ENCODE data around the gene KCNK18. TPM values are rescaled to one million over a fixed set of nuclear protein-coding genes. Genes with fewer than 3 reads are reported as not detected.

Gene KCNK18
- polyA plus RNA-seq, 2 of the 4 experiments (the other 2 are of a cell fraction) = not detected

- Histone ChIP-seq H3K4me2 (no peak overlapping the region), H3K4me3 (no peak overlapping the region), H3K27ac (no peak overlapping the region), H3K9me3 (no peaks in the 10 kb centered on the region), H3K4me1 (0 out of 3 replicates have a peak, but pooled peaks cover 3% of the 10 kb centered on the region)
- WGBS (ENCODE audit: missing lambda C conversion rate) = 53% methylated on average over 6 of the region's 6 CpGs
- ChIA-PET POLR2A (no interaction called here), CTCF (interaction anchor here (0.8 to 1.1 kb wide), 3 partner anchors 33 to 37 kb away, joined by 3 read pairs; no protein-coding TSS in a partner anchor)
- FAIRE-seq = no peak
- DNase-seq (ENCODE audit: low read depth in 1 of 2, low spot score in 1 of 2) = no peak
- ATAC-seq = no peak
- no peak for TF ChIP-seq RARB (CRISPR knock-in tag; IDR thresholded peaks at IDR 0.05)
- TF ChIP-seq SREBF2 (IDR thresholded peaks at IDR 0.05) = no peak
- TF ChIP-seq GATA3 (IDR thresholded peaks at IDR 0.05; ENCODE audit: borderline replicate concordance) = no peak
- TF ChIP-seq BCL3 (IDR thresholded peaks at IDR 0.05) = no peak
- TF ChIP-seq HOXB13 (CRISPR knock-in tag; IDR thresholded peaks at IDR 0.05; ENCODE audit: low read depth) = no peak
- no peak for TF ChIP-seq ELK1 (IDR thresholded peaks at IDR 0.05; ENCODE audit: low read depth, low read length)
- no peak for TF ChIP-seq KDM5A (IDR thresholded peaks at IDR 0.05)
- no peak for TF ChIP-seq CEBPB (IDR thresholded peaks at IDR 0.05)
- no peak for TF ChIP-seq USF2 (IDR thresholded peaks at IDR 0.05)
- TF ChIP-seq NFE2L2 (conservative IDR thresholded peaks at IDR 0.05; ENCODE audit: low read length) = no peak
- no peak for TF ChIP-seq HOXA7 (CRISPR knock-in tag; IDR thresholded peaks at IDR 0.05)
- no peak for TF ChIP-seq HMGXB4 (CRISPR knock-in tag; IDR thresholded peaks at IDR 0.05; ENCODE audit: borderline replicate concordance)
- no peak for TF ChIP-seq E2F6 (IDR thresholded peaks at IDR 0.05; ENCODE audit: borderline replicate concordance, low read depth)
- TF ChIP-seq MAFK (IDR thresholded peaks at IDR 0.05; ENCODE audit: partially characterized antibody) = no peak
- TF ChIP-seq HES2 (IDR thresholded peaks at IDR 0.05) = no peak
- no peak for TF ChIP-seq RNF2 (IDR thresholded peaks at IDR 0.05; ENCODE audit: borderline replicate concordance, low read depth)
- no peak for TF ChIP-seq BHLHE40 (IDR thresholded peaks at IDR 0.05; ENCODE audit: low read depth, low read length)
- TF ChIP-seq ZFP36 (IDR thresholded peaks at IDR 0.05; ENCODE audit: borderline replicate concordance, partially characterized antibody) = no peak
These were observed 52.3 kb downstream of the KCNK18 start for GRCh38 chr10:117249493-117250093.

GRCh38 chr10:117250411-117250810 is 53.1 kb downstream of the KCNK18 start:
- TF ChIP-seq NPAS2 (CRISPR knock-in tag; IDR thresholded peaks at IDR 0.05; ENCODE audit: borderline replicate concordance) (no peak), SREBF2 (IDR thresholded peaks at IDR 0.05) (no peak), RFX5 (IDR thresholded peaks at IDR 0.05) (no peak), JUN (IDR thresholded peaks at IDR 0.05) (no peak), ESRRA (IDR thresholded peaks at IDR 0.05; ENCODE audit: borderline replicate concordance, low read length) (no peak), BCL3 (IDR thresholded peaks at IDR 0.05) (no peak), RCOR1 (IDR thresholded peaks at IDR 0.05; ENCODE audit: low read depth, low read length) (no peak), PBX3 (IDR thresholded peaks at IDR 0.05) (no peak), TP53 (CRISPR knock-in tag; IDR thresholded peaks at IDR 0.05) (no peak), BHLHE40 (IDR thresholded peaks at IDR 0.05; ENCODE audit: low read depth, low read length) (no peak)
- ChIA-PET CTCF (interaction anchor here (1.1 to 2.0 kb wide), 3 partner anchors 8 to 69 kb away, joined by 3 to 6 read pairs (median 3); no protein-coding TSS in a partner anchor), POLR2A (no interaction called here)
- DNase-seq (ENCODE audit: low read depth in 1 of 2, low spot score in 1 of 2) = no peak
- no peak overlapping the region for H3K27ac ChIP-seq
- 0 out of 3 replicates have a peak, but pooled peaks cover 3% of the 10 kb centered on the region for H3K4me1 ChIP-seq
- no peak overlapping the region for H3K4me2 ChIP-seq
- H3K9me3 ChIP-seq = no peaks in the 10 kb centered on the region
- no peak for FAIRE-seq
- no peak overlapping the region for H3K4me3 ChIP-seq
- WGBS (ENCODE audit: missing lambda C conversion rate) = 43% methylated on average over 7 of the region's 7 CpGs
- no peak for ATAC-seq

Measured in A549 (cell line).